Upper lobe of left lung (tissue), 6 donors: Measurements from ENCODE around the gene ARVCF. TPM values are rescaled to one million over a fixed set of nuclear protein-coding genes. Genes with fewer than 3 reads are reported as not detected.

ENCODE experiments used
- ATAC-seq, 2 donors: fragments of 200-7000 bp; cut with Tn5 transposase; one replicate each; pipeline ENCODE4 v1.9.1; 2022; ENCODE audit warnings: mild to moderate bottlenecking in 2 of 2, moderate library complexity in 2 of 2; ENCODE audit not compliant: low FRiP score in 2 of 2
- DNase-seq, 2 donors: peaks; one replicate each; pipeline ENCODE4 v3.0.0-alpha.2; 2019 to 2020
- H3K27ac ChIP-seq, 4 donors: fragments of 200-600 bp; sonication (generic); one replicate each; pipeline ENCODE4 v1.5.1; 2016 to 2019
- H3K27me3 ChIP-seq, 4 donors: fragments of 200-600 bp; sonication (generic); one replicate each; pipeline ENCODE4 v1.5.1; 2017 to 2019
- H3K36me3 ChIP-seq, 4 donors: fragments of 200-600 bp; sonication (generic); one replicate each; pipeline ENCODE4 v1.5.1; 2016 to 2019
- H3K4me1 ChIP-seq, 4 donors: fragments of 200-600 bp; sonication (generic); one replicate each; pipeline ENCODE4 v1.5.1; 2018 to 2019
- H3K4me3 ChIP-seq, 4 donors: fragments of 200-600 bp; sonication (generic); one replicate each; pipeline ENCODE4 v1.5.1; 2017 to 2019; ENCODE audit warnings: mild to moderate bottlenecking in 2 of 4, moderate library complexity in 1 of 4
- H3K9me3 ChIP-seq, 4 donors: fragments of 200-600 bp; sonication (generic); one replicate each; pipeline ENCODE4 v1.5.1; 2018 to 2019
- EP300 ChIP-seq, 4 donors: sonication (generic); formaldehyde crosslinking; IDR thresholded peaks; one replicate each; pipeline ENCODE4 v1.5.1; 2017; ENCODE audit warnings: antibody characterized with exemption in 4 of 4, control low read depth in 2 of 4
- POLR2A ChIP-seq, 4 donors: fragments of 450-650 bp; IDR thresholded peaks; one replicate each; pipeline ENCODE4 v1.5.1; 2016 to 2017; ENCODE audit warnings: antibody characterized with exemption in 4 of 4, mild to moderate bottlenecking in 2 of 4
- POLR2AphosphoS5 ChIP-seq, 2 donors: sonication (generic); formaldehyde crosslinking; IDR thresholded peaks; one replicate each; pipeline ENCODE4 v1.5.1; 2017; ENCODE audit warnings: antibody characterized with exemption in 2 of 2
- WGBS, 2 donors: methylation state at CpG; one replicate each; pipeline ENCODE4 v1.1.5; 2017 to 2018; 5-methylcytosine and 5-hydroxymethylcytosine counted together
- total RNA-seq, 6 donors: library from RNA; depleted of rRNA in 4 of 6; stranded (reverse); fragments of >200 nt in 4 of 6; gene quantifications; one replicate each; pipeline versions ENCODE4 v1.1.0 to v1.2.1, GENCODE V29; 2016 to 2021
- TF ChIP-seq, protein P1 (sequence below), 6 experiments: fragments of 450-650 bp in 4 of 6; fragments of 200-600 bp in 2 of 6; sonication (generic) in 2 of 6; IDR thresholded peaks; one replicate each; pipeline ENCODE4 v1.5.1; 2016 to 2019; ENCODE audit warnings: antibody characterized with exemption in 6 of 6
- donor health status: DM: no; HTN: no; CAD: no; lungs with moderate emphysema.
- donor health status: DM: no; HTN: yes; CAD: no; lungs with severe emphysema.

Gene ARVCF
- total RNA-seq, 6 donors from 2014 or later: 18.5 to 54.5 (median 22.8) TPM

DNA sequence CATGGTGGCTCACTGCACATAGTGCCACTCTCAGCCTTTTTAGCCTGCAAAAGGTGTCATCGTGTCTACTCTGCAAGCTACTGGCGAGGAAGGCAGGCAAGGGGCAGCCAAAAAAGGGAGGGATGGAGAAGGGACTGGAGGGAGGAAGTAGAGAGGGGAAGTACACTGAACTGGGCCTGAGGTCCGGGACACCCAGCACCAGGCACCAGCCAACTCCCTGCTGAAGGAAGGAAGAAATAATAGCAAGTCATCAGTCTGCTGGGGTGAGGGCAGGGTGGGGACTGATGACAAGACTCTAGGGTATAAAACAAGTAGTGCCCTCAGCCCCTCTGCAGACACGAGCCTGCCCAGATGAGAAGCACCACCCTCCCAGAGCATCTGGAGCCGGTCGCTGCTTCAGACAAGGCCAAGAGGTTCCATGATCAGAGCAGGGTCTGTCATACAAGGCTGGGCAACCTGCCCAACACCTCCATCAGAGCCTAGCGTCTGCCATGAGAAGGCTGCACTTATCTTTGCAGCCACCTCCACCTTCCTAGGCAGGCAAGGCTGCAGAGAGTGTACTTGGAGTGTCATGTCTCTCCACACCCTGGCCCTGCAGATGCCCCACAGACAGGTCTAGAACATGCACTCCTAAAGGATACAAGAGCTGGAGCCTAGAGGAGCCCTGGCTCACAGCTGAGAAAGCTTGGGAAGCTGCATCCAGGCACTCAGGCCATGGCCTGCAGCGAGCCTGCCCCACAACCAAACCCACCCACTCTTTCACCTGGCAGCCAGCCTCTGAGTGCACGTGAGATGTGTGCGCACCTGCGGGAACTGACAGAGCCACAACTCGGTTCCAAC, 84.0 kb downstream of the ARVCF start:
- TF ChIP-seq POLR2A (IDR thresholded peaks at IDR 0.05): no peak
- TF ChIP-seq EP300 (IDR thresholded peaks at IDR 0.05): no peak
- TF ChIP-seq, protein P1, sequence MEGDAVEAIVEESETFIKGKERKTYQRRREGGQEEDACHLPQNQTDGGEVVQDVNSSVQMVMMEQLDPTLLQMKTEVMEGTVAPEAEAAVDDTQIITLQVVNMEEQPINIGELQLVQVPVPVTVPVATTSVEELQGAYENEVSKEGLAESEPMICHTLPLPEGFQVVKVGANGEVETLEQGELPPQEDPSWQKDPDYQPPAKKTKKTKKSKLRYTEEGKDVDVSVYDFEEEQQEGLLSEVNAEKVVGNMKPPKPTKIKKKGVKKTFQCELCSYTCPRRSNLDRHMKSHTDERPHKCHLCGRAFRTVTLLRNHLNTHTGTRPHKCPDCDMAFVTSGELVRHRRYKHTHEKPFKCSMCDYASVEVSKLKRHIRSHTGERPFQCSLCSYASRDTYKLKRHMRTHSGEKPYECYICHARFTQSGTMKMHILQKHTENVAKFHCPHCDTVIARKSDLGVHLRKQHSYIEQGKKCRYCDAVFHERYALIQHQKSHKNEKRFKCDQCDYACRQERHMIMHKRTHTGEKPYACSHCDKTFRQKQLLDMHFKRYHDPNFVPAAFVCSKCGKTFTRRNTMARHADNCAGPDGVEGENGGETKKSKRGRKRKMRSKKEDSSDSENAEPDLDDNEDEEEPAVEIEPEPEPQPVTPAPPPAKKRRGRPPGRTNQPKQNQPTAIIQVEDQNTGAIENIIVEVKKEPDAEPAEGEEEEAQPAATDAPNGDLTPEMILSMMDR (IDR thresholded peaks at IDR 0.05): no peak
- TF ChIP-seq POLR2AphosphoS5 (IDR thresholded peaks at IDR 0.05): no peak
- Histone ChIP-seq H3K4me3 (no peak overlapping the region), H3K27me3 (no peaks in the 10 kb centered on the region), H3K4me1 (peaks cover 0 to 31% (median 11%) of the 10 kb centered on the region in 4 donors), H3K9me3 (no peaks in the 10 kb centered on the region), H3K36me3 (peaks cover 0 to 5% (median 0%) of the 10 kb centered on the region in 4 donors), H3K27ac (no peak overlapping the region)
- 65 to 66% methylated on average over 6 to 12 of the region's 12 CpGs for WGBS, 2 donors
- no peak for DNase-seq
- peak; percentile 52 to 68 for ATAC-seq

- Histone ChIP-seq H3K4me3 (no peak overlapping the region), H3K9me3 (no peaks in the 10 kb centered on the region), H3K27ac (no peak overlapping the region), H3K27me3 (no peaks in the 10 kb centered on the region), H3K36me3 (peaks cover 0 to 5% (median 0%) of the 10 kb centered on the region in 4 donors), H3K4me1 (peaks cover 0 to 21% (median 7%) of the 10 kb centered on the region in 4 donors)
- no peak for TF ChIP-seq EP300 (IDR thresholded peaks at IDR 0.05)
- TF ChIP-seq, protein P1 (IDR thresholded peaks at IDR 0.05): no peak
- TF ChIP-seq POLR2AphosphoS5 (IDR thresholded peaks at IDR 0.05): no peak
- no peak for TF ChIP-seq POLR2A (IDR thresholded peaks at IDR 0.05)
- ATAC-seq: no peak
- 96 to 97% methylated on average over 8 of the region's 8 CpGs for WGBS, 2 donors
- DNase-seq: no peak
Observed at GRCh38 chr22:19931514-19931913, 85.1 kb downstream of the ARVCF start.

DNA sequence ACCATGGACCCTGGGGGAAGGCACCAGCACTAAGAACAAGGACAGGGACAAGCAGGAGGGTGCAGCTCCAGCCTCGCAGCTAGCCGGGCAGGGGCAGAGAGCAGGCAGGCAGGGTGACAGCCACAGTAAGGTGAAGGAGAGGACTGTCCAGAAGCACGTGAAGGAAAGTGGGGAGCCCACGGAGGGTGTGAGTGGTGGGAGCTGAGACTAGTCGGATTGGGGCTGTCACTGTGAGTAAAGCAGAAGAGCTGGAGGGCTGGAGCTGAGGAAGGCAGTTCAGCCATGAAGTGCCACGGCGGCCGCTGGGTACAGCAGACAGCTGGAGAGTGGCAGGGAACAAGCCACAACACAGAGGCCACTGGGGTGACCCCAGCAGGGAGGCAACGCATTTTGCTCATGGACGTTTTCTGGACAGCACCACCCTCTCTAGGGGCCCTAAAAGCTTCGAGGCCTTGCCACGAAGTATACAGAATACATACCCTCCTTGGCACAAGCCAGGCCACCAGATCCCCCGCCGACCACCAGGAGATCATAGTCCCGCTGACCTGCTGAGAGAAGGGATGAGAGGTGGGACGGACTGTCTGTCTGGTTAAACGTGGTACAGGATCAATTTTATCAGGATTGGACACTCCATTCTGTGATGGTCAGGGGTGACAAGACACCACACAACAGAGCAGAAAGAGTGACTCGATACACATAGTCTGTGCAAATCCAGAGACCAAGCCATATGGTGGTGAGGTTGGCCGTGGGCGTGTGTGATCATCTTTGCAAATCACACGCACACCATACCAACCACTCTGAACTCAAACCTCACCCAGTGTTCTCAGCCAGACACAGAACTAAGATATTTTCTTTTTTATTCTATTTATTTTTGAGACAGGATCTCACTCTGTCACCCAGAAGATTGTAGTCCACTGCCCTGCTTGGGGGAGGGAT, 85.8 kb downstream of the ARVCF start:
- H3K4me1 ChIP-seq: peaks cover 0 to 19% (median 7%) of the 10 kb centered on the region in 4 donors
- ATAC-seq (peak in 1 of 2 donors; percentile 37), DNase-seq (no peak)
- no peak overlapping the region for H3K27ac ChIP-seq
- TF ChIP-seq POLR2AphosphoS5 (IDR thresholded peaks at IDR 0.05) (no peak), POLR2A (IDR thresholded peaks at IDR 0.05) (no peak), EP300 (IDR thresholded peaks at IDR 0.05) (no peak)
- H3K4me3 ChIP-seq: no peak overlapping the region
- H3K9me3 ChIP-seq: no peaks in the 10 kb centered on the region
- H3K27me3 ChIP-seq: no peaks in the 10 kb centered on the region
- peaks cover 0 to 5% (median 0%) of the 10 kb centered on the region in 4 donors for H3K36me3 ChIP-seq
- WGBS, 2 donors: 84 to 90% methylated on average over 21 of the region's 21 CpGs

DNA sequence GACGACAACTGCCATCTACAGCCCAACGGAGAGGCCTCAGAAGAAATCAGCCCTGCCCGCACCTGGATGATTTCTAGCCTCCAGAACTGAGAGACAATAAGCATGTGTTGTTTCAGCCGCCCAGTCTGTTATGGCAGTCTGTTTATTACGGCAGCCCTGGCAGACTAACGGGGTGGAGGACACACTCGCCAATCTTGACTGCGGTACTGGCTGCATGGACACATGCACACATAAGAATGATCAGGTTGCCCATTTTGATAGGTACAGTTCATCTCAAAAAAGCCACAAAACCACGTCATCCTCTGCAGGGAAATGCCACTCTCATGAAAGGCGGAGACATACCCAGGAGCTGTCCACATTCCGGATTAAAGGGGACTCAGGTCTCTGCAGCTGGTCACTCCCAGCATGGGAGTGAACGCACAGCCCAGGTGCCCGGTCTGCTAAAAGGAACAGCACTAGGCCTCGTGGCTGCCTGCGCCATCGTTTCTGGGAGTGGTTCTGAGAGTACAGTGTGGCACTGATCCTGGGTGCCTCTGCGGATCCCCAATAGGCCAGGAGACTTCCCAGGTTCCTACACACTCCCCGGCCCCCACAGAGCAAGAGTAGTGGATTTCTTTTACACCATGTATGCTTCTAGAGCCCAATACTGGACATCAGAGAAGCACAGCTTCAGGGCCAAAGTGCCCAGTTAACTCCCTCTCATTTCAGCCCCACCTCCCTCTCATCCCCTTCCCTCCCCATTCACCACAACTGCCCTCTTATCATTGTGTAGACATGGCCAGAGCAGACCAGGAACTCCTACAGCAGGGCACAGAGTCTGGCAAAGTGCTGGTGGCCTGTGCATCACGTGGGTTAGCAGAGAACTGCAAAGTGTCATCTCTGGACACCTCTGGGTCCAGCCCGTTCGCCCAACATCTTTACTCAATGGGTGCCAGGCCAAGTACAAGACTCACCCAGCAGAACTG, 86.8 kb downstream of the ARVCF start:
- ATAC-seq (no peak), DNase-seq (no peak)
- H3K9me3 ChIP-seq: no peaks in the 10 kb centered on the region
- H3K27me3 ChIP-seq: no peaks in the 10 kb centered on the region
- peaks cover 0 to 5% (median 0%) of the 10 kb centered on the region in 4 donors for H3K36me3 ChIP-seq
- TF ChIP-seq POLR2A (IDR thresholded peaks at IDR 0.05) (no peak), EP300 (IDR thresholded peaks at IDR 0.05) (no peak), POLR2AphosphoS5 (IDR thresholded peaks at IDR 0.05) (no peak)
- TF ChIP-seq, protein P1 (IDR thresholded peaks at IDR 0.05): no peak
- 93 to 94% methylated on average over 16 to 21 of the region's 21 CpGs for WGBS, 2 donors
- no peak overlapping the region for H3K27ac ChIP-seq
- no peak overlapping the region for H3K4me3 ChIP-seq
- peaks cover 0 to 19% (median 5%) of the 10 kb centered on the region in 4 donors for H3K4me1 ChIP-seq
